SH-SY5Y (cell line): ENCODE results near the gene NPY.

Experiments
- GATA2 ChIP-seq: IDR thresholded peaks from 2 replicates; pipeline ENCODE4 v1.6.1; 2011; ENCODE audit warnings: mild to moderate bottlenecking, low read depth, low read length
- GATA3 ChIP-seq: IDR thresholded peaks from 2 replicates; pipeline ENCODE4 v1.6.1; 2011; ENCODE audit warnings: low read depth, mild to moderate bottlenecking, low read length, moderate library complexity

GRCh38 chr7:24336461-24336860 lies 52.5 kb downstream of the NPY start:
- TF ChIP-seq GATA2 (no peak), GATA3 (no peak)
